ENCODE data around the gene THTPA. TPM values are rescaled to one million over a fixed set of nuclear protein-coding genes. Genes with fewer than 3 reads are reported as not detected.

Gene THTPA
- polyA plus RNA-seq, 3 donors: 15.3 to 18.2 (median 17.0) TPM

GRCh38 chr14:23602181-23603095 is 46.4 kb downstream of the THTPA start:
- Histone ChIP-seq H3K36me3 (replicated peaks in 1 of 2; ENCODE audit: control insufficient read depth in 1 of 2, insufficient read depth in 2 of 2, low read length in 2 of 2) (no peaks in the 10 kb centered on the region), H3K4me3 (replicated peaks in 1 of 3; ENCODE audit: low read depth in 2 of 3, low read length in 3 of 3) (no peak overlapping the region), H3K27me3 (ENCODE audit: control insufficient read depth in 2 of 2, insufficient read depth in 2 of 2, low read length in 2 of 2) (no peaks in the 10 kb centered on the region), H3K4me2 (replicated peaks; ENCODE audit: extremely low read depth, low read length, poor library complexity, severe bottlenecking) (no peak overlapping the region), H3K9ac (ENCODE audit: insufficient read depth, low read length, poor library complexity, severe bottlenecking) (no peak overlapping the region), H4K20me1 (ENCODE audit: insufficient read depth, low read length) (no peaks in the 10 kb centered on the region), H2AFZ (ENCODE audit: insufficient read depth, low read depth, low read length, poor library complexity, severe bottlenecking) (no peak overlapping the region), H3K79me2 (ENCODE audit: insufficient read depth, low read length) (no peaks in the 10 kb centered on the region), H3K27ac (ENCODE audit: low read depth in 1 of 2, low read length in 2 of 2) (no peak overlapping the region), H3K9me3 (replicated peaks in 1 of 2; ENCODE audit: control insufficient read depth in 1 of 2, insufficient read depth in 1 of 2, low read length in 2 of 2) (no peaks in the 10 kb centered on the region), H3K4me1 (ENCODE audit: control insufficient read depth in 1 of 2, insufficient read depth in 2 of 2, low read length in 2 of 2) (no peaks in the 10 kb centered on the region)
- Mint-ChIP-seq H3K36me3 (no peaks in the 10 kb centered on the region), H3K9me3 (peaks cover 0 to 9% (median 0%) of the 10 kb centered on the region in 7 donors), H3K27me3 (ENCODE audit: low read depth in 3 of 3) (peaks cover 1 to 4% (median 3%) of the 10 kb centered on the region in 3 donors), H3K4me3 (no peak overlapping the region), H3K4me1 (no peaks in the 10 kb centered on the region), H3K27ac (no peak overlapping the region)
- DNase-seq: no peak
- TF ChIP-seq, protein P1, sequence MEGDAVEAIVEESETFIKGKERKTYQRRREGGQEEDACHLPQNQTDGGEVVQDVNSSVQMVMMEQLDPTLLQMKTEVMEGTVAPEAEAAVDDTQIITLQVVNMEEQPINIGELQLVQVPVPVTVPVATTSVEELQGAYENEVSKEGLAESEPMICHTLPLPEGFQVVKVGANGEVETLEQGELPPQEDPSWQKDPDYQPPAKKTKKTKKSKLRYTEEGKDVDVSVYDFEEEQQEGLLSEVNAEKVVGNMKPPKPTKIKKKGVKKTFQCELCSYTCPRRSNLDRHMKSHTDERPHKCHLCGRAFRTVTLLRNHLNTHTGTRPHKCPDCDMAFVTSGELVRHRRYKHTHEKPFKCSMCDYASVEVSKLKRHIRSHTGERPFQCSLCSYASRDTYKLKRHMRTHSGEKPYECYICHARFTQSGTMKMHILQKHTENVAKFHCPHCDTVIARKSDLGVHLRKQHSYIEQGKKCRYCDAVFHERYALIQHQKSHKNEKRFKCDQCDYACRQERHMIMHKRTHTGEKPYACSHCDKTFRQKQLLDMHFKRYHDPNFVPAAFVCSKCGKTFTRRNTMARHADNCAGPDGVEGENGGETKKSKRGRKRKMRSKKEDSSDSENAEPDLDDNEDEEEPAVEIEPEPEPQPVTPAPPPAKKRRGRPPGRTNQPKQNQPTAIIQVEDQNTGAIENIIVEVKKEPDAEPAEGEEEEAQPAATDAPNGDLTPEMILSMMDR (IDR thresholded peaks at IDR 0.05): no peak
- intact Hi-C loops (cut with micrococcal nuclease): no loop called here
- WGBS (ENCODE audit: insufficient coverage): 94% methylated on average over 10 of the region's 12 CpGs

DNA sequence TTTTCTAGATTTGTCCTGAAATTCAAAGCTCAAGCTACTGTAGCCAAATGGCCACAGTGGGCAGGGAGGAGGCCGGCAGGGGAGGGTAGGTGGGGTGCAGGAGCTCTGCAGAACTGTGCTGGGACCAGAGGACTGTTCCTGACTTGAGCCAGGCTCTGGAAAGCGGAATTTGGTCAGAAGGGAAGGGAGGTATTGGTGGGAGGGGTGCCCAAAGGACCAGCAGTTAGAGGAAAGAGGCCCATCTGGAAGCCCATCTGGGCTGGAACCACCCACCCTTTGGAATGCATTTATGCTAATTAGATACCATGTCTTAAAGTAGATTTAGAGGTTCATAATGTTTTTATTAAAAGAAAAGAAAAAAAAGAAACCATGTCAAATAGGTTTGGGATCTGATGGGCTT is 47.0 kb downstream of the THTPA start:
- Mint-ChIP-seq H3K4me3 (no peak overlapping the region), H3K4me1 (no peaks in the 10 kb centered on the region), H3K27me3 (ENCODE audit: low read depth in 3 of 3) (peaks cover 3 to 4% (median 3%) of the 10 kb centered on the region in 3 donors), H3K36me3 (no peaks in the 10 kb centered on the region), H3K9me3 (peaks cover 0 to 9% (median 0%) of the 10 kb centered on the region in 7 donors), H3K27ac (peak overlapping the region in 1 of 7 donors; percentile 41)
- no peaks in the 10 kb centered on the region for H3K36me3 ChIP-seq (replicated peaks in 1 of 2; ENCODE audit: control insufficient read depth in 1 of 2, insufficient read depth in 2 of 2, low read length in 2 of 2)
- no peaks in the 10 kb centered on the region for H4K20me1 ChIP-seq (ENCODE audit: insufficient read depth, low read length)
- TF ChIP-seq, protein P1 (IDR thresholded peaks at IDR 0.05): no peak
- H3K27me3 ChIP-seq (ENCODE audit: control insufficient read depth in 2 of 2, insufficient read depth in 2 of 2, low read length in 2 of 2): no peaks in the 10 kb centered on the region
- intact Hi-C loops (cut with micrococcal nuclease): no loop called here
- no peak overlapping the region for H3K27ac ChIP-seq (ENCODE audit: low read depth in 1 of 2, low read length in 2 of 2)
- H3K79me2 ChIP-seq (ENCODE audit: insufficient read depth, low read length): no peaks in the 10 kb centered on the region
- H3K4me1 ChIP-seq (ENCODE audit: control insufficient read depth in 1 of 2, insufficient read depth in 2 of 2, low read length in 2 of 2): no peaks in the 10 kb centered on the region
- no peaks in the 10 kb centered on the region for H3K9me3 ChIP-seq (replicated peaks in 1 of 2; ENCODE audit: control insufficient read depth in 1 of 2, insufficient read depth in 1 of 2, low read length in 2 of 2)
- no peak overlapping the region for H3K4me2 ChIP-seq (replicated peaks; ENCODE audit: extremely low read depth, low read length, poor library complexity, severe bottlenecking)
- 75% methylated on average over 1 of the region's 2 CpGs for WGBS (ENCODE audit: insufficient coverage)
- no peak overlapping the region for H3K4me3 ChIP-seq (replicated peaks in 1 of 3; ENCODE audit: low read depth in 2 of 3, low read length in 3 of 3)
- no peak overlapping the region for H2AFZ ChIP-seq (ENCODE audit: insufficient read depth, low read depth, low read length, poor library complexity, severe bottlenecking)
- DNase-seq: no peak
- H3K9ac ChIP-seq (ENCODE audit: insufficient read depth, low read length, poor library complexity, severe bottlenecking): no peak overlapping the region
